GM21723 (cell line): ENCODE measurements around the gene PELI1.
"Not testable (repeated sequence)": the region's sequence is repeated elsewhere in the genome, so short reads cannot be mapped to it uniquely, and the experiment has no call there.

ENCODE experiments used
- ATAC-seq: cut with Tn5 transposase; IDR thresholded peaks from one replicate; pipeline ENCODE4 v1.9.1; 2021; ENCODE audit warnings: mild to moderate bottlenecking, moderate library complexity; ENCODE audit not compliant: unreplicated experiment

Gene PELI1

DNA sequence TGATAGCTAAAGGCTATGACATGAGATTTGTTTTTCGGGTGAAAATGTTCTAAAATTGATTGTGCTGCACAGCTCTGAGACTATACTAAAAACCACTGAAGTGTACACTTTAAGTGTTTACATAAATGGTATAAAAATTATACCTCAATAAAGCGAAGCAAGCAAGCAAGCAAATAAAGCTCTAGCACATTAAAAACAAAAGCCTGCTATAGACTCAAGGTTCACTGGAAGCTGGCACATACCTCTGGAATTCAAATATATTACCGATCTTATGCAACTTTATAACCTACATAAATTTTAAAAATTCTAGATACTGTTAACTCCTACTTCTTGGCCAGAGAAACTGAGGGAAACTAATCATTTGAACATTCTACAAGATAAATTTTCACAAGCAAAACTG is 20.1 kb downstream of the PELI1 start:
- ATAC-seq = no peak

- no peak for ATAC-seq
Measured at GRCh38 chr2:64123740-64124139, 20.5 kb downstream of the PELI1 start.

DNA sequence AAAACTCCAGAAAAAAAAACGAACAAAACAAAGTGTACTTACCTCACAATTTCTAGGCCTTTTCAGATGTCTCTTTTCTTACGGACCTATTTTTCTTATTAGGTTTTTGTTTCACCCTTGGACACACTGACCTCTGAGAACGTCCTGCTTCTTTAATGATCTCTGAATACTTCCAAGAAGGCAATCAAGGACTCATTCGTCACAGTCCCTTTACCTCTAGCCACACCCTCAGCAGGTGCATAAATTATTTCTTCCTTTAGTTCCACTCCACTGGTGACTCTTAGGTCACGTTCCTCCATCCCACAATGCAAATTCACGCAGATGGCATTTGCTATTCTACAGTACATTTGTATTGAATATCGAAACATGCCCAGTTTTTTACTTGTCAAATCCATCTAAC is 21.9 kb downstream of the PELI1 start:
- no peak for ATAC-seq

DNA sequence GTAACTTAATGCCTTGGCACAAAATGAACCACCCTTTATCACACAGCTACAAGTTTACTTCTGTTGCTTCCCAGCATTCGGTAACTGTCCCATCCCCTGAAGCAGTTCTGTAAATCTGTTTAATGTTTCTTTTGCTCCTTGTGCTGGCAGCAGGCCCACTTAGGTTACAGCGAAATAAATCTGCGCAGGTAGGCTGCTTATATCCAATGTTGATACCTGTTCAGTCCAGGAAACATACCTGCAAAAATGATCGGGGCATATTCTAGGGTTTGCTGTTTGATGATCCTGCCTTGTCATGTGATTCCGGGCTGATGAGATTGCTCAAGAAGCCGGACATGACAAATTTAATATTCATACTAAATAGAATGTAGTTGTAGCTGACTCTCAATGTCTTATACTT is 23.3 kb downstream of the PELI1 start:
- no peak for ATAC-seq

GRCh38 chr2:64120008-64120407 is 24.2 kb downstream of the PELI1 start:
- no peak for ATAC-seq

DNA sequence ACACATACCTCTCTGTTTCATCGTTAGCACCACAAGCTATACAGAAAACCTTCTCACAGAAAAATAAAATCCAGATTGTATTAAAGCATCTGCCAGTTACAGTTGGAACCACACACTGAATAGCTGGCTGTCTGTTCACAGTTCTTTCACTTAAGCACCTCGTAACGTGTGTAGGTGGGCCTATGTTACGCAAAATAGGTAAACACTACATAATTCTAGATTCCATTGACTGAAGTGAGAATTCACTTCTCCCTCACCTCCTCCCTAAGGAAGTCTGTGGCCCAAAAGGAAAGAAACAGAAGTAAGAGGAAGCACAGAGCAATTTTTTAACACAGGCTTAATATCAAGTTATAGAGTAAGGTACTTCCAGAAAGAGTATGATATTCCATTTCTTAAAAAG is 24.9 kb downstream of the PELI1 start:
- ATAC-seq = no peak

DNA sequence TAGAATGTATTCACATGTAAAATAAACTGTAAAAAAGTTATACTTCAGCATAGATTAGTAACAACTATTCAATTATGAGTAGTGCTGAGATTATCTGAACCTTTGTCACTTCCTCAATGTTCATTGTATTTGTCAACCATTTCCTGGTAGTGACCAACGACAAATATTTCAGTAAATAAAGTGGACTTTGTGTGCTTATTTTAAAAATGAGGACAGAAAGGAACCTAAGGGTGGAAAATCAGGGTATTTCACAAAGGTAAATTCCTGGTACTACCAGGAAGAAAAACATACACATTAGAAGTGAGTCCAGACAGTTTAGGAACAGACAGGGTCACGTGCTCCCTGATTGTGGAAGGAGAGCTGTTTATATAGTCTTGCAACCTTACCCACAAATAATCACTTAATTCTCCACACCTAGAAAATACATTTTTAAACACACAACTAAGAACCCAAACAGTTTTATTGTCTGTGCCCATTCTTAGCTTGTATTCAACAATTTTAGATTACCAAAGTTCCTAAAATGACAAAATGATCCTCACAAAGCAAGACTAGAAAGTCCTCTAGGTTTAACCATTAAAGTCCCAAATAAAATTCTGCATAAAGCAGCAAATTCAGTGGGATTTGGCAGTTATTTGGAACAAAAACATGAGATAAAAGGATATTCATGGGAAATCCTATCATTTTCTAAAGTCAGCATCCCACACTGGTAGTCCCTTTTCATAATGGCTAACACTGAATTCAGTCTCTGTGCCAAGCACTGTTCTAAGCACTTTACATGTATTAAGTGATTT is 28.2 kb downstream of the PELI1 start:
- no peak for ATAC-seq

- peak; percentile 23 for ATAC-seq
Measured at GRCh38 chr2:64114912-64115277, 29.3 kb downstream of the PELI1 start.

DNA sequence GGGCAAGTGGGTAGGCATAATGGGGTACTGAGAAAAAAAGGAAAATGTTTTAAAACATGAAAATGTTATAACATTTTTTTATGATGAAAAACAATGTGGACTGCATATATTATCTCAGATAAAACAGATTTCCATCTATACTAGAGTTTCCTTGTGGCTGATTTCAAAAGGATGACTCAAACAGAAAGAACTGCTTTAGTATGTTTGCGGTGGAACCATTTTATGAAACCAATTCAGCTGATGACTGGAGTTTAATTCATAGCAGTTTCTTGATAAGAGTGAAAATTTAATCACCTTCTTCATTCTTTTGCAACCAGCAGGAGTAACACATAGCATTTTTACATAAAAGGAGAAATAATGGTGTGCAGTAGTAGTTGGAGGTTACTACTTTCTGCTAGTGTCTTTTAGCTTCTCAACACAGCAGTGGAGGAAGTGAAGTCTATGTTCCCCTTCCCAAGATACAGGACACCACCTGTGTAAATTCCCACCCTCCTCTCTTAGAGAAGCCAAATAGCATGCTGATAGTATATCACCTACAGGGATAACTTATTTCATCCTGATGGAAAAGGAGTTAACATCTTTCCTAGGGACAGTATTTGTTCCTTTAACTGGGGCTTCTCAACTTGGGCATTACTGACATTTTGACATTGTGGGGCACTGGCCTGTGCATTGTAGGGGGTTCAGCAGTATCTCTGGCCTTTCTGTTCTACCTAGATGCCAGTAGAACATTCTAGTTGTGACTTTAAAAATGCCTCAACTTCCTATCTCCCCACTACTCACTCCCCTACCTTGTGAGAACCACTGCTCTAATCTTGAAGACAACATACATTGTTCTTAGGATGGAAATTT is 29.9 kb downstream of the PELI1 start:
- ATAC-seq = peak; percentile 59

DNA sequence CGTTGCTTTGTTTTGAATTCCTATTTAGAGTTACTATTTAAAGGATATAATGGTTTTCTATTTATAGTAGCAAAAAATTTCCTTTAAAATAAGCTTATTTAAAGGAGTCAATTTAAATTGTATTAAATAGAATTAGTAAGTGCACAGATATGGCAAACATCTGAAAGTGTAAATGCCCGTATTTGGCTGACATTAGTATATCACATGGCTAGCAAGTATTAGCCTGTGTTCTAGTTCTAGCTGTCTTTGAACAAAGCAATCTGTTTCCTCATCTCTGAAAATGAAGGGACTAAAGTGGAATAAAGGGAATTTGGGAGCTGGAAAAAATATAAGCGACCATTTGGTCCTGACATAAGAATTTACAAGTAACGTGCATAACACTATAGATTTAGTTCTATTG is 32.2 kb downstream of the PELI1 start:
- no peak for ATAC-seq

- no peak for ATAC-seq
Measured at GRCh38 chr2:64111426-64111825, 32.8 kb downstream of the PELI1 start.

GRCh38 chr2:64108666-64109241 is 35.5 kb downstream of the PELI1 start:
- ATAC-seq = no peak

DNA sequence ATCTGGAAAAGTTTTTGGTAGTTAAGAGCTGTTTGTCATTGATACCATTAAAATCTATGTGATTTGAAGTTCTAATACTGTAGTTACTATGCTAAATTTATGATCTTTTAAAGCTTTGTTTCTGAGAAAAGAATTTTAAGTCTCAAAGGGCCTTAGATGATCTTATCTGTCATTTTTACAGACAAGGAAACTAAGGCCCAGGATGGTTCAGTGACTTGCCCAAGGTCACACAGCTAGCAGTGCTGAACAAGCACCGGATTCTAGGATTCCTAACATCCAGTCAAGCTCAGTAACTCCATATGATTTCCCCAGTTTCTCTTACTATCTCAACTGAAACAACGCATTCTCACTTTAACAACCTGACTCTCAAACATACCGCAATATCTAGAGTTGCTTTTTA is 37.7 kb downstream of the PELI1 start:
- ATAC-seq = no peak

- no peak for ATAC-seq
Measured at GRCh38 chr2:64105670-64106461, 38.4 kb downstream of the PELI1 start.

DNA sequence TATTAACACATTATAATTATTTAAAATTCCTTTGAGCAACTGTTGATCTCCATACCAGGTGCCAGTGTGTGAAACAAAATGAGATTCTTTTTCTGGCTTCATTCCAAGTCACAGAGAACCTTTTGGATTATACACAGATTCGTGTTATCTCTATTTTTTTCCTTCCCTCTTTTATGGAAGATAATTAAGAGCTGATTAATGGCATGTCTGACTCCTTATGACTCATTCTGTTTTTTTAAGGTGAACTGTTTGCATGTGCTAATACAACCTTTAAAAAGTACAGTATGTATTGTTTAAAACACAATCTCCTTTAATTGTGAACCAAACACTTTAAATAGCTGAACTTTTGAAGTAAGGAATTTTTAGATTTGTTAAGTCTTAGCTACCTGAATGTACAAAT is 39.3 kb downstream of the PELI1 start:
- ATAC-seq = no peak

GRCh38 chr2:64102736-64103135 is 41.5 kb downstream of the PELI1 start:
- not testable (repeated sequence) for ATAC-seq

GRCh38 chr2:64101141-64101591 is 43.1 kb downstream of the PELI1 start:
- ATAC-seq = peak; percentile 50

- not testable (repeated sequence) for ATAC-seq
Measured at GRCh38 chr2:64100584-64100983, 43.6 kb downstream of the PELI1 start.

GRCh38 chr2:64094663-64095382 is 49.4 kb downstream of the PELI1 start:
- no peak for ATAC-seq

GRCh38 chr2:64093341-64093740 is 50.9 kb downstream of the PELI1 start:
- ATAC-seq = no peak
